Thoracic aorta (tissue), 2 donors: ENCODE results near the gene MARS1. TPM values are rescaled to one million over a fixed set of nuclear protein-coding genes. Genes with fewer than 3 reads are reported as not detected.

Experiments
- ATAC-seq: fragments of 150-250 bp; one replicate; pipeline ENCODE4 v1.8.0; 2017; ENCODE audit warnings: low read depth; ENCODE audit not compliant: insufficient number of reproducible peaks, low FRiP score
- DNase-seq: peaks from one replicate; pipeline ENCODE4 v3.0.0-alpha.2; 2020; ENCODE audit warnings: low spot score
- H3K27ac ChIP-seq, 2 donors: fragments of 200-600 bp; sonication (generic); 1 replicate in 1 of 2; 2 replicates in 1 of 2; pipeline ENCODE4 v1.5.1; 2016; ENCODE audit warnings: mild to moderate bottlenecking in 2 of 2, moderate library complexity in 2 of 2
- H3K27me3 ChIP-seq: fragments of 200-600 bp; sonication (generic); replicated peaks from 2 replicates; pipeline ENCODE4 v1.6.0; 2016; ENCODE audit warnings: mild to moderate bottlenecking; ENCODE audit not compliant: insufficient read depth
- H3K36me3 ChIP-seq: fragments of 200-600 bp; sonication (generic); one replicate; pipeline ENCODE4 v1.5.1; 2016
- H3K4me1 ChIP-seq, 2 donors: fragments of 200-600 bp; sonication (generic); 1 replicate in 1 of 2; 2 replicates in 1 of 2; pipeline versions ENCODE4 v1.5.1 to v1.6.0; 2016; ENCODE audit warnings: low read depth in 2 of 2, mild to moderate bottlenecking in 1 of 2; ENCODE audit not compliant: control insufficient read depth in 1 of 2
- H3K4me3 ChIP-seq: fragments of 200-600 bp; sonication (generic); 2 replicates; pipeline ENCODE4 v1.5.1; 2016; ENCODE audit warnings: mild to moderate bottlenecking
- H3K9me3 ChIP-seq: fragments of 200-600 bp; sonication (generic); 2 replicates; pipeline ENCODE4 v1.5.1; 2016
- total RNA-seq, 2 donors: library from RNA; depleted of rRNA; stranded (reverse); fragments of >200 nt; gene quantifications; one replicate each; pipeline versions ENCODE4 v1.1.0 to v1.2.3, GENCODE V29; 2016
- TF ChIP-seq, protein P1 (sequence below): fragments of 200-600 bp; sonication (generic); IDR thresholded peaks from one replicate; pipeline ENCODE4 v1.5.1; 2019; ENCODE audit warnings: antibody characterized with exemption

Gene MARS1
- total RNA-seq, 2 donors from 2014 or later, result 58.8 to 104 TPM

DNA sequence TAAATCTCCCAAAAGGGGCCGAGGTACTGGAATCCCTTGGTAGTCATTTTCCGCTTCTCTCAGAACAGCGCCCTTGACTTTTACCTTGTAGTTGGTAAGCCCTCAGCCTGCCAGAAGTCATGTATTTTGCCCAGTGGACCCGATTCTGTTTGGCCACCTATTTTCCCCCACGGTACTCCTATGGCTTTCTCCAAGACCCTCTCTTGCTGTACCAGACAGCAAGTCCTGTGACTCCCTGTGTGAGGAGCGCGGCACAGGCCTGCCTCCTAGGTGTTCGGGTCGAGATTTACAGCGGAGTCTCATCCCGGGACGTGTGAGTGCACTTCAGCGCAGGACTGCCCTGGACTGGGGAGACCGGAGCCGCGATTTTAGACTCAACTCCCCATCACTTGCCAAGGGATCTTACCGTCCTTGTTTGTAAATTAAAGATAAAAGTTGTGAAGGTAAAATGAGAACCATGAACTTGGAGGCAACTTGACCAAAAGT lies 33.7 kb downstream of the MARS1 start:
- H3K4me1 ChIP-seq, result peaks cover 43 to 66% of the 10 kb centered on the region in 2 donors
- H3K9me3 ChIP-seq, result no peaks in the 10 kb centered on the region
- H3K27ac ChIP-seq, result peak overlapping the region; percentile 96 to 99
- no peaks in the 10 kb centered on the region for H3K27me3 ChIP-seq
- H3K36me3 ChIP-seq, result peaks cover 29% of the 10 kb centered on the region
- ATAC-seq, result no peak
- peak overlapping the region; percentile 90 for H3K4me3 ChIP-seq
- TF ChIP-seq, protein P1, sequence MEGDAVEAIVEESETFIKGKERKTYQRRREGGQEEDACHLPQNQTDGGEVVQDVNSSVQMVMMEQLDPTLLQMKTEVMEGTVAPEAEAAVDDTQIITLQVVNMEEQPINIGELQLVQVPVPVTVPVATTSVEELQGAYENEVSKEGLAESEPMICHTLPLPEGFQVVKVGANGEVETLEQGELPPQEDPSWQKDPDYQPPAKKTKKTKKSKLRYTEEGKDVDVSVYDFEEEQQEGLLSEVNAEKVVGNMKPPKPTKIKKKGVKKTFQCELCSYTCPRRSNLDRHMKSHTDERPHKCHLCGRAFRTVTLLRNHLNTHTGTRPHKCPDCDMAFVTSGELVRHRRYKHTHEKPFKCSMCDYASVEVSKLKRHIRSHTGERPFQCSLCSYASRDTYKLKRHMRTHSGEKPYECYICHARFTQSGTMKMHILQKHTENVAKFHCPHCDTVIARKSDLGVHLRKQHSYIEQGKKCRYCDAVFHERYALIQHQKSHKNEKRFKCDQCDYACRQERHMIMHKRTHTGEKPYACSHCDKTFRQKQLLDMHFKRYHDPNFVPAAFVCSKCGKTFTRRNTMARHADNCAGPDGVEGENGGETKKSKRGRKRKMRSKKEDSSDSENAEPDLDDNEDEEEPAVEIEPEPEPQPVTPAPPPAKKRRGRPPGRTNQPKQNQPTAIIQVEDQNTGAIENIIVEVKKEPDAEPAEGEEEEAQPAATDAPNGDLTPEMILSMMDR, result no peak
- DNase-seq, result no peak

GRCh38 chr12:57522011-57522886 lies 34.4 kb downstream of the MARS1 start, which contains the start of gene MBD6:
MBD6 (plus strand) TSS chr12:57522824; CDS start chr12:57524304, 1,480 bp downstream.
- TF ChIP-seq, protein P1, result no peak
- peaks cover 43 to 63% of the 10 kb centered on the region in 2 donors for H3K4me1 ChIP-seq
- peak; percentile 42 for ATAC-seq

GRCh38 chr12:57522887-57523705 lies 35.2 kb downstream of the MARS1 start:
- Histone ChIP-seq H3K36me3 (peaks cover 35% of the 10 kb centered on the region), H3K27ac (peak overlapping the region; percentile 89 to 99), H3K4me3 (peak overlapping the region; percentile 90), H3K27me3 (no peaks in the 10 kb centered on the region), H3K9me3 (no peaks in the 10 kb centered on the region), H3K4me1 (peaks cover 35 to 55% of the 10 kb centered on the region in 2 donors)
- TF ChIP-seq, protein P1, result no peak
- DNase-seq (peak; percentile 17), ATAC-seq (no peak)

More at GRCh38 chr12:57522011-57522886, 34.4 kb downstream of the MARS1 start, which contains the start of gene MBD6:
- no peaks in the 10 kb centered on the region for H3K27me3 ChIP-seq
- peaks cover 28% of the 10 kb centered on the region for H3K36me3 ChIP-seq
- H3K4me3 ChIP-seq, result peak within 1 kb of the TSS; percentile 90
- peak within 1 kb of the TSS; percentile 96 to 99 for H3K27ac ChIP-seq
- peak; percentile 60 for DNase-seq
- H3K9me3 ChIP-seq, result no peaks in the 10 kb centered on the region

DNA sequence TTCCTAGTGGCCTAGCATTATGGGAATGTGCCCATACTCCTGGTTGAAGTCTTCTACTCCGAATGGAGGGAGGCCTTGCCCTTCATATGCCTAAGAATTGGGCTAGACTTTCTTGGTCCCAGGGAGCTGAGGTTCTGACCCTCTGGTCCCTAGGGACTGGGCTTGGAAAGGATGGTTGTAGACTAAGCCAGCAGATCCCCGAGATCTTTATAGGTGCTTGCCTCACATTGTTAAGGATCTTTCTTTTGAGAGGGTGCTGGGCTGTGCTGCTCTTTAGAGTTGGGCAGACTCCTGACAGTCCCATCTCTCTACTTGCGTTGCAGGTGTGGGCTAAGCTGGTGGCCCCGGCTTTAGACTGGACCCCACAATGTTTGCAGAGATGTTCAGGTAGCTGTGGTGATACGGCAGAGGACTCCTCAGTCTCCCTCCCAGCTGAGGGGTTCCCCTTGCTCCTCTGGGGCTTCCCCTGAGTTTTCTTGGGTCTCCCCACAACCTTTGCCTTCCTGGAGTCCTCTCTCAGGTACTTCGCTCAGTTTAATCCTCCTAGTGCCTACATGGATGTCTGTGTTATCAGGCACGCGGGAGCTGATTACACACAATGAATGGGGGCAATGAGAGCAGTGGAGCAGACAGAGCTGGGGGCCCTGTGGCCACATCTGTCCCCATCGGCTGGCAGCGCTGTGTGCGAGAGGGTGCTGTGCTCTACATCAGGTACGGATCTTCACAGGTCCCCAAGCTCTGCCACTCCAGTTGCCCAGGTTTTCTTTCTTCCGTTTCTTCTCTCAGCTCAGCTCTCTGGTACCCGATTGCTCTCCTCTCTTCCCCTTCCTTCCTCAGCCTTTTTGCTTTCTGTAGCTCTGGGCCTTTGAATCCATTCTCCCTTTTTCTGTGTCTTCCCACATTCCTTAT lies 36.1 kb downstream of the MARS1 start:
- DNase-seq (no peak), ATAC-seq (no peak)
- Histone ChIP-seq H3K4me3 (peak overlapping the region; percentile 90), H3K27me3 (no peaks in the 10 kb centered on the region), H3K4me1 (peaks cover 26 to 46% of the 10 kb centered on the region in 2 donors), H3K27ac (peak overlapping the region; percentile 14 to 99), H3K36me3 (peaks cover 43% of the 10 kb centered on the region), H3K9me3 (no peaks in the 10 kb centered on the region)
- TF ChIP-seq, protein P1, result no peak
